Thyroid gland (tissue), 4 donors: ENCODE results near the gene MAN2C1.

Experiments
- CTCF ChIP-seq, 6 experiments: fragments of 200-600 bp in 3 of 6; fragments of 450-650 bp in 3 of 6; sonication (generic) in 3 of 6; IDR thresholded peaks; one replicate each; pipeline ENCODE4 v1.5.1; 2016 to 2019; ENCODE audit warnings: antibody characterized with exemption in 6 of 6, mild to moderate bottlenecking in 2 of 6, inconsistent platforms in 1 of 6, moderate library complexity in 1 of 6
- POLR2A ChIP-seq, 2 donors: fragments of 450-650 bp; IDR thresholded peaks; one replicate each; pipeline ENCODE4 v1.6.1; 2017; ENCODE audit warnings: antibody characterized with exemption in 2 of 2, mild to moderate bottlenecking in 2 of 2, moderate library complexity in 1 of 2

- TF ChIP-seq CTCF (IDR thresholded peaks at IDR 0.05) (no peak), POLR2A (IDR thresholded peaks at IDR 0.05) (no peak)
Measured at GRCh38 chr15:75353604-75354003, 14.8 kb downstream of the MAN2C1 start.
